ENCODE data around the gene ADK.

ADK gene

DNA sequence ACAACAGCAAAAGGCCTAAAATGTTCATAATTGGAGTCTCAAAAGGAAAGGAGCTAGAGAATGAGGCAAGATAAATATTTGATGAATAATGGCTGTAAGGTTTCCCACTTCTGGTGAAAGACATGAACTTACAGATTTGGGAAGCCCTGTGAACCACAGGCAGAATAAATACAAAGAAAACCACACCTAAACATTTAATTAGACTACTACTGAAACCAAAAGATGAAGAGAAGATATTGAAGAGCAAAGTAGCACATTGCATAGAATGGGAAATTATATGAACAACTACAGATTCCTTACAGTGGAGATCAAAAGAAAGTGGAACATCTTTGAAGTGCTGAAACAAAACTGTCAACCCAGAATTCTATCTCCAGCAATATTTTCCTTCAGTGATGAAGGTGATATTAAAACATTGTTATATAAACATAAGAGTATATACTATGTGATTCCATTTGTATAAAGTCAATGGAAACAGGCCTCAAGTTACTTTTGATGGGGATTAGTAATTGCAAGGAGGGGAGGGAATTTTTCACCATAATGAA, 484.0 kb downstream of the ADK start:
- TF ChIP-seq, protein P1, sequence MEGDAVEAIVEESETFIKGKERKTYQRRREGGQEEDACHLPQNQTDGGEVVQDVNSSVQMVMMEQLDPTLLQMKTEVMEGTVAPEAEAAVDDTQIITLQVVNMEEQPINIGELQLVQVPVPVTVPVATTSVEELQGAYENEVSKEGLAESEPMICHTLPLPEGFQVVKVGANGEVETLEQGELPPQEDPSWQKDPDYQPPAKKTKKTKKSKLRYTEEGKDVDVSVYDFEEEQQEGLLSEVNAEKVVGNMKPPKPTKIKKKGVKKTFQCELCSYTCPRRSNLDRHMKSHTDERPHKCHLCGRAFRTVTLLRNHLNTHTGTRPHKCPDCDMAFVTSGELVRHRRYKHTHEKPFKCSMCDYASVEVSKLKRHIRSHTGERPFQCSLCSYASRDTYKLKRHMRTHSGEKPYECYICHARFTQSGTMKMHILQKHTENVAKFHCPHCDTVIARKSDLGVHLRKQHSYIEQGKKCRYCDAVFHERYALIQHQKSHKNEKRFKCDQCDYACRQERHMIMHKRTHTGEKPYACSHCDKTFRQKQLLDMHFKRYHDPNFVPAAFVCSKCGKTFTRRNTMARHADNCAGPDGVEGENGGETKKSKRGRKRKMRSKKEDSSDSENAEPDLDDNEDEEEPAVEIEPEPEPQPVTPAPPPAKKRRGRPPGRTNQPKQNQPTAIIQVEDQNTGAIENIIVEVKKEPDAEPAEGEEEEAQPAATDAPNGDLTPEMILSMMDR (IDR thresholded peaks at IDR 0.05): no peak
- DNase-seq (ENCODE audit: low spot score): no peak
- Histone ChIP-seq H3K27ac (no peak overlapping the region), H3K4me3 (no peak overlapping the region)

DNA sequence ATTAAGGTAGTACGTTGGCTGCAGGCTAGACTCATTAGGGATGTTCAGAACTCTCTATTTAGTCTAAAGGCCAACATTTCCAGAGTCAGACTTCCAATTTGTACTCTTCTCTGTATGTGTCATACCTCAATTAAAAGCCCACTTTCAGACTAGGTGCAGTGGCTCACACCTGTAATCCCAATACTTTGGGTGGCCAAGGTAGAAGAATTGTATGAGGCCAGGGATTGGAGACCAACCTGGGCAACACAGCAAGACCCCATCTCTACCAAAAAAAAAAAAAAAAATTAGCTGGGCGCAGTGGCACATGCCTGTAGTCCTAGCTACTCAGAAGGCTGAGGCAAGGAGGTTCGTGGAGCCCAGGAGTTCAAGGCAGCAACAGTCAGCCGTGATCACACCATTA, 484.6 kb downstream of the ADK start:
- TF ChIP-seq, protein P1 (IDR thresholded peaks at IDR 0.05): no peak
- no peak overlapping the region for H3K4me3 ChIP-seq
- H3K27ac ChIP-seq: no peak overlapping the region
- DNase-seq (ENCODE audit: low spot score): no peak

DNA sequence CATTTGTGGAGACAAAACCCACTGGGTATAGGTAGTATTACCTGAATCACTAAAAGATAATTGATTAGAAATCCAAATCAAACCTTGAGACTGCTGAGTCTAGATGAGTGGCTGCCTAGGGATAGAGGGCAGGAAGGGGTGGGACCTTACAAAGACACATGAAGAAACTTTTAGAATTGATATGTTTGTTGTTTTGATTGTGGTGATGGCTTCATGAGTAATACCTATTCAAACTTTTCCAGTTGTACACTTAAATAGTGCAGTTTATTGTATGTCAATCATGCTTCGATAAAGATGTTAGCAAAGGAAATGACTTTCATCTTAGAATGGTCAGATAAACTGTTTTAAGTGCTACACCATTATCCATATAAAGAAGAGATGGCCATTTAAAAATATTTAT, 486.7 kb downstream of the ADK start:
- TF ChIP-seq, protein P1 (IDR thresholded peaks at IDR 0.05): no peak
- DNase-seq (ENCODE audit: low spot score): no peak
- Histone ChIP-seq H3K4me3 (no peak overlapping the region), H3K27ac (no peak overlapping the region)

DNA sequence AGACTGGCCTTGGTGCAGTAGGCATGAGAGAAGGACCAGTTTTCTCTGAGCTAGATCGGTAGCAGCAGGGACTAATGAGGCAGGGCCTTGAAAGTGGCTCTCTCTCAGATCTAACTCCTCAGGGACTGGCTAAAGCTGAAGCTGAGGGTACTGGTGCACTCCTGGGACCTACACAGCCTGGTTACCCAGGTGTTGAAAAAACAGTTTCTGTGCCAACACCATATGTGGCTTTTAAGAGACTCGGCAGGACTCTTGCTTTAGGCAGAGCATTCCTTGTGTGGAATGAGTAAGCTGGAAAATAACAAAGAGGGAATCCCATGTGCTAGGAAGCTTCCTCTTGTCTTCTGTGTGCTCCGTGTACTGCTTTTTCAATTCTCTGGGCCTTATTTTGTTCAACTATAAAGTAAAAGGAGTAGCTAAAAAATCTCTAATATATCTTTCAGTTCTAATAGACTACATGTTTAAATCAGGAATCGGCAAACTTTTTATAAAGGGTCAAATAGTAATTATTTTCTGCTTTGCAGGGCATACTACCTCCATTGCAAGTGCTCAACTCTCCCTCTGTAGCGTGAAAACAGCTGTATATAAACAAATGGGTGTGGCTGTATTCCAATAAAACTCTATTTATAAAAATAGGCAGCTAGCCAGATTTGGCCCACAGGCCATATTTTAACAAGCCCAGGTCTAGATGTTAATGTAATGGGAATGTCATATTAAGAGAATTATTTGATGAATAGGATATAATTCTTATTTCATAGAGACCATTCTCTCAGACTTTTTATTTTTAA, 489.3 kb downstream of the ADK start:
- TF ChIP-seq, protein P1 (IDR thresholded peaks at IDR 0.05): no peak

DNA sequence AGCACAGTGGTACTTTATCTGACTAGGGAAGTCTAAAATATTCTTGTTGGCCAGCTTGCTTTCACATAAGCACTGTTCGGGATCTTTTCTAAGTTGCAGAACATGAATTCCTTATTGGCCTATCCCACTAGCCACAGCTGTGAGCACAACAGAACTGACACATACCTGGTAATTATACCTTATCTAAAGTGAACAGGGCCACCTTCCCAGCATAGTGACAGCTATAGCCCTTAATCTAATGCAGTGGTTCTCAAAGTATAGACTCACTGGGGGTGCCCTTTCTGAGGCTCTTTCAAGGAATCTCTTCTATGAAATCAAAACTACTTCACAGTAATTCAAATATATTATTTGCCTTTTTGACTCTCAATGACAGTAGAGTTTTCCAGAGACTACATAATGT, 490.6 kb downstream of the ADK start:
- TF ChIP-seq, protein P1 (IDR thresholded peaks at IDR 0.05): no peak
- Histone ChIP-seq H3K4me3 (no peak overlapping the region), H3K27ac (no peak overlapping the region)
- DNase-seq (ENCODE audit: low spot score): no peak

More for the DNA sequence above, 489.3 kb downstream of the ADK start:
- Histone ChIP-seq H3K27ac (no peak overlapping the region), H3K4me3 (no peak overlapping the region)
- no peak for DNase-seq (ENCODE audit: low spot score)

DNA sequence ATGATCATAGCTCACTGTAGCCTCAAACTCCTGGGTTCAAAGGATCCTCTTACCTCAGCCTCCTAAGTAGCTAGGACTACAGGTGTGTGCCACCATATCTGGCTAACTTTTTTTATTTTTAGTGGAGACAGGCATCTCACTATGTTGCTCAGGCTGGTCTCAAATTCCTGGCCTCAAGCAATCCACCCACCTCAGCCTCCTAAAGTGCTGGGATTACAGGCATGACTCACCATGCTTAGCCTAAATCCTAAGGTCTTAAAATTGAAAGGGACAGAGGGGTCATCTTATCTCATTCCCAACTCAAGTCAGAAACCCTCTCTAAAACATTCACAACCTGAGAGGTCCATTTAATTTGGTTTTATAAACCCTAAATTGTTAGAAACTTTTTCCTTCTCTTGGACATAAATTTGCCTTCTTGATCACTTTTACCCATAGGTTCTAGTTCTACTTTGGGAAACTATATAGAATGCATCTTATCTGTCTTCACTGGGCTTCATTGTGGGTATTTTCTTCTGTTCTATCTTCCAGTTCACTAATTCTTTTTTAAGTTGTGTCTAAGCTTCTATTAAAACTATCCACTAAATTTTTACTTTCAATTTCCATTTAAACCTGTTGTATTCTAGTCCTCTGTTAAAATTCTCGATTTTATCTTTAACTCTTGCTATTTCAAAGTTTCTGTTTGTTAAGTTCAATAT, 492.0 kb downstream of the ADK start:
- TF ChIP-seq, protein P1 (IDR thresholded peaks at IDR 0.05): no peak
- no peak overlapping the region for H3K27ac ChIP-seq
- no peak for DNase-seq (ENCODE audit: low spot score)
- no peak overlapping the region for H3K4me3 ChIP-seq

Data from coronary artery (tissue), 2 donors.